NCI-H2171 treated with DMSO at 0.1 percent for 48 hours (cell line): ENCODE measurements around the gene ZMYM1.
"Not testable (repeated sequence)": the region's sequence is repeated elsewhere in the genome, so short reads cannot be mapped to it uniquely, and the experiment has no call there.

ENCODE experiments used
- DNase-seq: peaks from one replicate; lab custom pipeline; 2025; lab: John Stamatoyannopoulos, UW

Gene ZMYM1

GRCh38 chr1:35076426-35076825 lies 2.8 kb upstream of the ZMYM1 start:
- DNase-seq = not testable (repeated sequence)

DNA sequence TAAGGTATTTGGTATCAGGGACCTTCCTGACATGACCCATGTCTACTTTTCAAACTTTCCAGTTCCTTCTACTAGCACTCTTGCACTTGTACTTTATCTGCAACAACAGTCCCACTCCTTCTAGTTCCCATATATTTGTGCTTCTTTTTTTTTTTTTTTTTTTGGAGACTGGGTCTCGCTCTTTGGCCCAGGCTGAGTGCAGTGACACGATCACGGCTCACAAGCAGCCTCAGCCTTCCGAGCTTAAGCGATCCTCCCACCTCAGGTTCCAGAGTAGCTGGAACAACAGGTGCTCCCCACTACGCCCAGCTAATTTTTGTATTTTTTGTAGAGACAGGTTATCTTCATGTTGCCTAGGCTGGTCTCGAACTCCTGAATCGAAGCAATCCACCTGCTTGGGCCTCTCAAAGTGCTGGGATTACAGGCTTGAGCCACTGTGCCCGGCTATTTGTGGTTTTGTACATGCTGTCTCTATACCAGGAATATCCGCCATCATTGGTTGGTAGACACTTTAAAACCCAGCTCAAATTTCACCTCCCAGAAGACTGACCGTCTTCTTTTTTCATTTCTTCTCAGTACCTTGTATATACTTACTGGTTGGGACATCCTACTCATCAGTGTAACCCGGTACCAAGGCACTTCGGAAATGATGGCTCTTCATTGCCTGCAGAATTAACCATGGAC lies 1.1 kb downstream of the ZMYM1 start:
- DNase-seq = no peak

DNA sequence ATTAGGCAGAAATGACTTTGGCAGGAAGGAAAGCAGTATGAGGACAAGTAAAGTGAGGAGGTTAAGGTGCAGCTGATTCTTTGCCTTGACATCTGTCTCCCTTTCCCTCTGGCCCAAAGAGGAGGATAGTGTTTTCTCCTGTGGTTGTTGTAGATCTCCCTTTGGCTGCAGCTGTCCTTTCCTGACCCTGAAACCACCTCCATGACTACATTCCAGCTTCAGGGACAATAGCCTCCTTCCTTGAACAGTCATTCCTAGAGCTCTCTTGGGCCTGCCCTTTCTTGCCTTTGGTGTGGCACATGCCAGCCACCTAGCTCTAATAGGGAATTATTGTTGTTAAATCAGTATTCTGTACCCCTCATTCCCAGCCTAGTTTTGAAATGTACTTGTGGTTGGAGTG lies 6.2 kb downstream of the ZMYM1 start:
- no peak for DNase-seq

DNA sequence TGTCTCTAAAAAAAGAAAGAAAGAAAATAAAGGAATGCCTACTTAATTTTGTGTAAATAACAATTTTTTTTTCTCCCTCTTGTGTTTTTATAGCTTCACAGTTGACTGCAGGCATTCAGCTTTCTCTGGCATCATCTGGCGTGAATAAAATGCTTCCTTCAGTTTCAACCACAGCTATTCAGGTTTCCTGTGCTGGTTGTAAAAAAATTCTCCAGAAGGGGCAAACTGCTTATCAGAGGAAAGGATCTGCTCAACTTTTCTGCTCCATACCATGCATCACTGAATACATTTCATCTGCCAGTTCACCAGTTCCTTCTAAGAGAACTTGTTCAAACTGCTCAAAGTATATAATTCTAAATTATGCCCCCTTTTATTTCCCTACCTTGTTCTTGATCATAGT lies 18.0 kb downstream of the ZMYM1 start:
- DNase-seq = no peak

GRCh38 chr1:35111106-35111505 lies 31.9 kb downstream of the ZMYM1 start:
- no peak for DNase-seq

DNA sequence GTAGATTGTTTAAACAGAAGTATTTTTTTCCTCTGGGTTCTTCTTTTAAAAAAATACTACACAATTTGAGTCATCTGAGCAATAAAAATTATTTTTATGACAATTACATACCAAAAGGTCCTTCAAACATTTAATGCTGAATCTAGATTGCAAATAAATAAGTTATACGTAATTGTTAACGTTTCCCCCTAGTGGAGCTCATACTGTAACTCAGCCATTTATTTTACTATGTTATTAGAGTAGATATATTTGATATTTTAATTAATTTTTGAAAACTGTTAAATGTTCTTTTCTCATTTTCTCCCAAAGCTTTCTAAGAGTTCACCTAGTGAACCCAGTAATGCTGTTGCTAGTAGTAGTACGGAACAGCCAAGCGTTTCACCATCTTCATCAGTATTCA lies 33.5 kb downstream of the ZMYM1 start:
- DNase-seq = no peak

GRCh38 chr1:35115459-35116383 lies 36.5 kb downstream of the ZMYM1 start:
- DNase-seq = no peak

- no peak for DNase-seq
Measured at GRCh38 chr1:35120458-35121133, 41.4 kb downstream of the ZMYM1 start.

DNA sequence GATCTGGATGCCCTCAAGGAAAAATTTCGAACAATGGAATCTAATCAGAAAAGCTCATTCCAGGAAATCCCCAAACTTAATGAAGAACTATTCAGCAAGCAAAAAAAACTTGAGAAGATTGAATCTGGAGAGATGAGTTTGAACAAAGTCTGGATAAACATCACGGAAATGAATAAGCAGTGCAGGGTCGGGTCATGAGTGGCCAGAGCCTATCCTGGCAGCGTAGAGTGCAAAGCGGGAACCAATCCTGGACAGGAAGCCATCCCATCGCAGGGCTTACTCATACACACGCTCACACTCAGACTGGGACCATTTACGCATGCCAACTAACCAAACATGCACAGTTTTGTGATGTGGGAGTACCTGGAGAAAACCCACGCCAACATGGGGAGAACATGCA lies 43.1 kb downstream of the ZMYM1 start:
- no peak for DNase-seq

- no peak for DNase-seq
Measured at GRCh38 chr1:35126546-35126945, 47.4 kb downstream of the ZMYM1 start.

GRCh38 chr1:35129080-35129479 lies 49.9 kb downstream of the ZMYM1 start:
- DNase-seq = no peak

DNA sequence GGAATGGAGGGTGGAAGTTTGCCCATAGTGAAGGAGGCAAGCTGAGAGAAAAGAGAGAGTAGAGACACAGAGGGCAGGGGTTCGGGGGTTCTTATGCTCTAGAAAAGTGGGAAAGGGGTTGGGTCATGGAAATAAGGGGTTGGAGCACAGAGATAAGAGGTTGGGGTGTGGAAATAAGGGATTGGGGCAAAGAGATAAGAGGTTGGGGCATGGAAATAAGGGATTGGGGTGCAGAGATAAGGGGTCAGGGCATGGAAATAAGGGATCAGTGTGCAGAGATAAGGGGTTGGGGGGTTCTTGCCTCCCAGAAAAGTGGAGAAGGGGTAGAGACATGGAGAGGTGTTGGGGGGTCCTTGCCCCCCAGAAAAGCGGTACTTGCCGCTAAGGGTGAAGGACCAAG lies 57.6 kb downstream of the ZMYM1 start:
- DNase-seq = no peak

GRCh38 chr1:35137590-35137989 lies 58.4 kb downstream of the ZMYM1 start:
- not testable (repeated sequence) for DNase-seq

DNA sequence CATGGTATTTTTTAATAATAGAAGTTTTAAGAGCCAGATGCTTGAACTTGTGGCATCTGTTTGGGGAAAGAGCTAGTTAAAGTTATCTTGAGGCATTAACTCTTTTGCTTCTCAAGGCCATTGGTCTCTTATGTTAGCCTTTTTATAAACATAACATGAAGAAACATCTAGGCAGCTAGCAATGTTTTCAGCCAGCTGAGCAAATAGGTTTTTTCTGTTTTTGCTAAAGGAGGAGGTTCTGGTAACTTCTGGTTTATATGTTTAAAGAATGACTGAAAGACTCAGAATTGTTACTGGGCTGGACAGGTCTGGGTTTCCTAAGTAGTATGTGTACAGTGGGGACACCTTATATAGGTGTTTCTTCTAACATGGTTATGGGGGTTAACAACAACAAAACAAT lies 63.1 kb downstream of the ZMYM1 start:
- not testable (repeated sequence) for DNase-seq

DNA sequence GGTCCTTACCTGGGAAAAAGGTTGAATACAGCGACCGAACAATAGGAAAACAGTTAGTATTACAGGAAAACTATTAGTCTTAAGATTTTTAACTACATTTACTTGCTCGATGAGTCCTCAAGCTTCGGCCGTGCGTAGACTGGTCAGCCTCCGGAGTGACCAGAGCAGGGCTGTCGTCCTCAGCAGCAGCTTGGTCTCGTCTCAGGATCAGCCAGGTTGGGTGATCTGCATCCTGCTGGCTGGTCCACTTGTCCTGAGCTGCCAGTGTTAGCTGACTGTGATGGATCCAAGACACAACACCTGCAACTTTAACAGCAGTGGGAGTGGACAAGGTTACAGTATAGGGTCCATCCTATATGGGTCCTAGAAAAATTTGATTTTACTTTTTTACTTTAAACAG lies 63.5 kb downstream of the ZMYM1 start:
- DNase-seq = not testable (repeated sequence)

- no peak for DNase-seq
Measured at GRCh38 chr1:35143737-35144508, 64.7 kb downstream of the ZMYM1 start.

- not testable (repeated sequence) for DNase-seq
Measured at GRCh38 chr1:35145892-35146549, 66.8 kb downstream of the ZMYM1 start.

- no peak for DNase-seq
Measured at GRCh38 chr1:35151220-35151619, 72.0 kb downstream of the ZMYM1 start.

- no peak for DNase-seq
Measured at GRCh38 chr1:35164893-35165292, 85.7 kb downstream of the ZMYM1 start.
